Measurements from ENCODE around the gene AGFG2. TPM values are rescaled to one million over a fixed set of nuclear protein-coding genes. Genes with fewer than 3 reads are reported as not detected.

The AGFG2 gene
- total and polyA plus RNA-seq, 2 of the 13 experiments (the other 11 are each of a cell fraction or from before 2014, with no cell fraction given): 125 to 132 TPM

DNA sequence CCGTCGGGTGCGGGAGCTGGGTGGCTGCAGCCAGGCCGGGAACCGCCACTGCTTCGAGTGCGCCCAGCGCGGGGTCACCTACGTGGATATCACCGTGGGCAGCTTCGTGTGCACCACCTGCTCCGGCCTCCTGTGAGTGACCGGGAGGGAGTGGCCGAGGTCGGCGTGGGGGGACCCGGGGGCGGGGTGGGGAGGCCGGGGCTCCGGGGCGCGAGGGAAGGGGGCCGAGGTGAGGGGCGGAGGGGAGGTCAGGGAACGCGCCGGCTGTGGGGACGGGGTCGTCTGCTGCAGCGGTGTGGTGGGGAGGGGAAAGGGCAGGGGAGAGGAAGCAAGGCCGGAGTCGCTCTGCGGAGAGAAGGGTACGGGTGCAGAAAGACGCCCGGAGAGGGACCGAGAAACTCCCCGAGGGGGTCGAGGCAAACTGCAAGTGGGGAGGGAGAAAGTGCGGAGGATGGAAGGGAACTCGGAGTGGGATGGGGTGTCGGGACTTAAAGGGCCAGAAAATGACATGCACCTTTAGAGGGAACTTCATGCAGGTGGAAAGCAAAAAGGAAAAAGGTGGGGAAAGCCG is 518 bp downstream of the AGFG2 start (continued):
- TF ChIP-seq USF2 (IDR thresholded peaks at IDR 0.05; ENCODE audit: low read depth, low read length): no peak
- TF ChIP-seq USF2 (CRISPR knock-in tag; IDR thresholded peaks at IDR 0.05; ENCODE audit: borderline replicate concordance): peak; percentile 17; the same call in 1 of the 2 replicates
- no peak; the same call in 1 of the 2 replicates for TF ChIP-seq ZNF850 (CRISPR knock-in tag; conservative IDR thresholded peaks at IDR 0.05)
- no peak for TF ChIP-seq ZNF644 (CRISPR knock-in tag; IDR thresholded peaks at IDR 0.05; ENCODE audit: low read depth)
- TF ChIP-seq JUNB (CRISPR knock-in tag; IDR thresholded peaks at IDR 0.05; ENCODE audit: borderline replicate concordance): no peak
- TF ChIP-seq ZNF17 (CRISPR knock-in tag; IDR thresholded peaks at IDR 0.05): no peak
- TF ChIP-seq YY1 (IDR thresholded peaks at IDR 0.05; ENCODE audit: insufficient read depth, insufficient replicate concordance, low read depth, low read length): no peak
- TF ChIP-seq ZNF318 (CRISPR knock-in tag; IDR thresholded peaks at IDR 0.05): no peak
- TF ChIP-seq ETV5 (CRISPR knock-in tag; IDR thresholded peaks at IDR 0.05; ENCODE audit: borderline replicate concordance): no peak
- TF ChIP-seq SRSF1 (optimal IDR thresholded peaks at IDR 0.05; ENCODE audit: low read depth, low read length): no peak
- TF ChIP-seq ZNF20 (CRISPR knock-in tag; IDR thresholded peaks at IDR 0.05): no peak
- TF ChIP-seq MLLT10 (CRISPR knock-in tag; IDR thresholded peaks at IDR 0.05): no peak
- TF ChIP-seq ZNF12 (CRISPR knock-in tag; IDR thresholded peaks at IDR 0.05): no peak
- no peak for TF ChIP-seq ZNF205 (CRISPR knock-in tag; IDR thresholded peaks at IDR 0.05)
- TF ChIP-seq ZC3H13 (CRISPR knock-in tag; IDR thresholded peaks at IDR 0.05): no peak
- TF ChIP-seq KDM5A (IDR thresholded peaks at IDR 0.05; ENCODE audit: borderline replicate concordance, low read length): peak; percentile 13; the same call in 1 of the 2 replicates
- no peak for TF ChIP-seq NPAS2 (CRISPR knock-in tag; IDR thresholded peaks at IDR 0.05; ENCODE audit: borderline replicate concordance)
- TF ChIP-seq, protein P1, sequence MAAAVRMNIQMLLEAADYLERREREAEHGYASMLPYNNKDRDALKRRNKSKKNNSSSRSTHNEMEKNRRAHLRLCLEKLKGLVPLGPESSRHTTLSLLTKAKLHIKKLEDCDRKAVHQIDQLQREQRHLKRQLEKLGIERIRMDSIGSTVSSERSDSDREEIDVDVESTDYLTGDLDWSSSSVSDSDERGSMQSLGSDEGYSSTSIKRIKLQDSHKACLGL (CRISPR knock-in tag; IDR thresholded peaks at IDR 0.05): no peak; the same call in 1 of the 2 replicates
- TF ChIP-seq ZSCAN25 (CRISPR knock-in tag; IDR thresholded peaks at IDR 0.05): 0 out of 2 replicates have a peak, but pooled peaks have one; percentile 5
- TF ChIP-seq ZNF781 (CRISPR knock-in tag; IDR thresholded peaks at IDR 0.05; ENCODE audit: borderline replicate concordance, not compliant biosample characterization): no peak
